ENCODE data around the gene UFM1.

DNA sequence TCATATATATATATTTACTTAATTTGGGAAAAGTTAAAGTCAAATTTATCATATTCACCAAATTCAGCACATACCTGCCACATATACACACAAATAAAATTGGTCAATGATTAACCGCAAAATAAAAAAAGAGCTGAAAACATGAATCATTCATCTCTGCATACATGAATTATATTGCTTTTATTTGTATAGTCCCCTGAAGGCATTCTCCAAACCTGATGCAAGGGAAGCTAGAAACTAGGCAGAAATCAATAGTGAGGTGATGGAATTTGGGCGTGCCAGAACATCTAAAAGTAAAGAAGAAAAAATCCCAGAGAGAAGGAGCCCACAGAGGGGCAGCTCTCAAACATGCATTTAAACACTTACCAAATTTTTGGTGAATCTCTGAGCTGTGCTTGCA lies 60.1 kb downstream of the UFM1 start:
- TF ChIP-seq, protein P1, sequence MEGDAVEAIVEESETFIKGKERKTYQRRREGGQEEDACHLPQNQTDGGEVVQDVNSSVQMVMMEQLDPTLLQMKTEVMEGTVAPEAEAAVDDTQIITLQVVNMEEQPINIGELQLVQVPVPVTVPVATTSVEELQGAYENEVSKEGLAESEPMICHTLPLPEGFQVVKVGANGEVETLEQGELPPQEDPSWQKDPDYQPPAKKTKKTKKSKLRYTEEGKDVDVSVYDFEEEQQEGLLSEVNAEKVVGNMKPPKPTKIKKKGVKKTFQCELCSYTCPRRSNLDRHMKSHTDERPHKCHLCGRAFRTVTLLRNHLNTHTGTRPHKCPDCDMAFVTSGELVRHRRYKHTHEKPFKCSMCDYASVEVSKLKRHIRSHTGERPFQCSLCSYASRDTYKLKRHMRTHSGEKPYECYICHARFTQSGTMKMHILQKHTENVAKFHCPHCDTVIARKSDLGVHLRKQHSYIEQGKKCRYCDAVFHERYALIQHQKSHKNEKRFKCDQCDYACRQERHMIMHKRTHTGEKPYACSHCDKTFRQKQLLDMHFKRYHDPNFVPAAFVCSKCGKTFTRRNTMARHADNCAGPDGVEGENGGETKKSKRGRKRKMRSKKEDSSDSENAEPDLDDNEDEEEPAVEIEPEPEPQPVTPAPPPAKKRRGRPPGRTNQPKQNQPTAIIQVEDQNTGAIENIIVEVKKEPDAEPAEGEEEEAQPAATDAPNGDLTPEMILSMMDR (IDR thresholded peaks at IDR 0.05; ENCODE audit: low read depth, low read length) = no peak
- TF ChIP-seq EZH2phosphoT487 (IDR thresholded peaks at IDR 0.05; ENCODE audit: low read depth) = no peak
